ENCODE results near the gene SBK2.
"Not testable (repeated sequence)": the region's sequence is repeated elsewhere in the genome, so short reads cannot be mapped to it uniquely, and the experiment has no call there.

Gene SBK2

DNA sequence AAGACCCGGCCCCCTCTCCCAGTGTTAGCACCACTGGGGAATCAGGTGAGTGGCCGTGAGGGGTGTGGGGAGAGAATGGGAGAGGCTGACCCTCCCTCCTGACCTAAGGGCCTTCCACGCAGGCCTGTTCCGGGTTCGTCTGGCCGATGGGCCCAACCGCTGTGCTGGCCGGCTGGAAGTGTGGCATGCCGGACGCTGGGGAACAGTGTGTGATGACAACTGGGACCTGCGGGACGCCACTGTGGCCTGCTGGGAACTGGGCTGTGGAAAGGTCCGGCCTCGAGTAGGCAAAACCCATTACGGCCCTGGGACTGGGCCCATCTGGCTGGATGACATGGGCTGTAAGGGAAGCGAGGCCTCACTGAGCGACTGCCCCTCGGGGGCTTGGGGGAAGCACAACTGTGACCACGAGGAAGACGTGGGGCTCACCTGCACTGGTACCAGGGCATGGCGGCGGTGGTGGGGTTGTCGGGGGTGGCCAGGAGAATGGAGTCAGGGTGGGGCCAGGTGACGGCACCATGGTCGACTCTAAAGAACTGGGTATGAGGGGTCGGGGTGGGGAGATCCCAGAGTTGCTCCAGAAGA lies 36.5 kb downstream of the SBK2 start:
- no peak for DNase-seq (ENCODE audit: low read depth)

DNA sequence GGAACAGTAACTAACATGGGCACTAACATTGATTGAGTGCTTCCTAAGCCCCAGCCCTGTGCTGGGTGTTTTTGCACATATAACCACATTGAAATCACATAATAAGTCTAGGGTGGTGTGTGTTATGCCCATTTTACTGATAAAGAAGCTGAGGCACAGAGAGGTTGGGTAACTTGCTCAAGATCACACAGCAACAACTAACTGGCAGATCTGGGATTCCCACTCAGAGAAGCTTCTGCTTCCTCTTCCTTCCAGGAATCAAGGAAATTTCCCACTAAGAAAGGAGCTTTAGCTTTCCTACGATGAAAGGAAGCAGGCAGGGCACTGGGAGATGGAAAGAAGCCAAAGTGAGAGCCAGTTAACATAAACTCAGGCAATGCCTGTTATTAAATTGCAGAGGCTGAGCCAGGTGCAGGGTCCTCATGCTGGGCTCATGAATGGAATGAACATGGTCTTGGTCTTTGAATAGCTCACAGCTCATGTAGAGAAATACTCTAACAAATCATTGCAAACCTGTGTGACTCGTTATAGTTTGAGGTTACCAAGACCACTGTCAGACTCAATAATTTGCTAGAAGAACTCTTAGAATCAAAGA lies 38.6 kb downstream of the SBK2 start:
- no peak for DNase-seq (ENCODE audit: low read depth)

DNA sequence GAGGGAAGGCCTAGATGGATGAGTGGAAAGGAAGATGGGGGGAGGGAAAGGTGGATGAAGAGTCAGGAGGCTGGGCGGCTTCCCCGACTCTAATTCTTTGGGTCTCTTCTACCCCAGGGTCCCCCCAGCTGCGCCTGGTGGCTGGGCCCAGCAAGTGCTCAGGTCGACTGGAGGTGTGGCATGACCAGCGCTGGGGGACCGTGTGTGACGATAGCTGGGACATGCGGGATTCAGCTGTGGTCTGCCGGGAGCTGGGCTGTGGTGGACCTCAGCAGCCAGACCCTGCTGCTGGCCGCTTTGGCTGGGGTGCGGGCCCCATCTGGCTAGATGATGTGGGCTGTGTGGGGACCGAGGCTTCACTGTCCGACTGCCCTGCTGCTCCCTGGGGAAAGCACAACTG lies 39.2 kb downstream of the SBK2 start:
- no peak for DNase-seq (ENCODE audit: low read depth)

- not testable (repeated sequence) for DNase-seq (ENCODE audit: low read depth)
Observed at GRCh38 chr19:55496820-55497219, 40.1 kb downstream of the SBK2 start.

- DNase-seq (ENCODE audit: low read depth): no peak
Observed at GRCh38 chr19:55495646-55496349, 41.1 kb downstream of the SBK2 start.

DNA sequence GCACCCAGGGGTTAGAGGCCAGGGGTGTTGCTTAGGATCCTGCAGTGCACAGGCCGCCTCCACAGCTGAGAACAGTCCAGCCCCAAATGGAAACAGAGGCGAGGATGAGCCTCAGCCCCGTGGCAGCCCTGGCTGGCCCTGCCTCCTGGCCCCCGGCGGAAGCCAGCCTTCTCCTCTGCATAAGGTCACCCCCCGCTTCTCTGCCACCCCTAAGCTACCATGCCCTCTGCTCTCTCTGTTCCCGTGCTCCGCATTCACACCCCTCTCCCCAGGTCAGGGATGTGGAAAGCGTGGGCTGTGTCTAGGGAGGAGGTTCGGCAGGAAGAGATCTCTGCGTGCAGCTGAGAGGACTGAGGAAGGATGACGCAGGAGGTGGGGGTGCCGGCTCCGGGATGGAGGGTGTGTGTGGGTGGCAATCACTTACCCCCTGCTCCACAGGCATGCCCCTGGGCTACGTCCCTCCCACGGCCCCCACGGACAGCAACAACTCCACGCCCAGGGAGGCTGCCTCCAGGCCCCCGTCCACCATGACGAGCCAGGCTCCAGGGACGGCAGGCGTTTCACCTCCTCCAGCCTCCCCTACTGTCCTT lies 42.7 kb downstream of the SBK2 start:
- no peak for DNase-seq (ENCODE audit: low read depth)

GRCh38 chr19:55493645-55494171 lies 43.2 kb downstream of the SBK2 start:
- DNase-seq (ENCODE audit: low read depth): no peak

- DNase-seq (ENCODE audit: low read depth): no peak
Observed at GRCh38 chr19:55493052-55493644, 43.8 kb downstream of the SBK2 start.

GRCh38 chr19:55492362-55492944 lies 44.5 kb downstream of the SBK2 start:
- no peak for DNase-seq (ENCODE audit: low read depth)

GRCh38 chr19:55491546-55492360 lies 45.2 kb downstream of the SBK2 start:
- no peak for DNase-seq (ENCODE audit: low read depth)

GRCh38 chr19:55490478-55491432 lies 46.2 kb downstream of the SBK2 start:
- no peak for DNase-seq (ENCODE audit: low read depth)

GRCh38 chr19:55489711-55490477 lies 47.0 kb downstream of the SBK2 start:
- no peak for DNase-seq (ENCODE audit: low read depth)

- no peak for DNase-seq (ENCODE audit: low read depth)
Observed at GRCh38 chr19:55488986-55489710, 47.8 kb downstream of the SBK2 start.

GRCh38 chr19:55487924-55488687 lies 48.8 kb downstream of the SBK2 start, which contains the start of gene SSC5D:
Gene SSC5D, plus strand, starts transcription at chr19:55488436. Its CDS starts 154 bp downstream, at chr19:55488590.
- DNase-seq (ENCODE audit: low read depth): no peak

DNA sequence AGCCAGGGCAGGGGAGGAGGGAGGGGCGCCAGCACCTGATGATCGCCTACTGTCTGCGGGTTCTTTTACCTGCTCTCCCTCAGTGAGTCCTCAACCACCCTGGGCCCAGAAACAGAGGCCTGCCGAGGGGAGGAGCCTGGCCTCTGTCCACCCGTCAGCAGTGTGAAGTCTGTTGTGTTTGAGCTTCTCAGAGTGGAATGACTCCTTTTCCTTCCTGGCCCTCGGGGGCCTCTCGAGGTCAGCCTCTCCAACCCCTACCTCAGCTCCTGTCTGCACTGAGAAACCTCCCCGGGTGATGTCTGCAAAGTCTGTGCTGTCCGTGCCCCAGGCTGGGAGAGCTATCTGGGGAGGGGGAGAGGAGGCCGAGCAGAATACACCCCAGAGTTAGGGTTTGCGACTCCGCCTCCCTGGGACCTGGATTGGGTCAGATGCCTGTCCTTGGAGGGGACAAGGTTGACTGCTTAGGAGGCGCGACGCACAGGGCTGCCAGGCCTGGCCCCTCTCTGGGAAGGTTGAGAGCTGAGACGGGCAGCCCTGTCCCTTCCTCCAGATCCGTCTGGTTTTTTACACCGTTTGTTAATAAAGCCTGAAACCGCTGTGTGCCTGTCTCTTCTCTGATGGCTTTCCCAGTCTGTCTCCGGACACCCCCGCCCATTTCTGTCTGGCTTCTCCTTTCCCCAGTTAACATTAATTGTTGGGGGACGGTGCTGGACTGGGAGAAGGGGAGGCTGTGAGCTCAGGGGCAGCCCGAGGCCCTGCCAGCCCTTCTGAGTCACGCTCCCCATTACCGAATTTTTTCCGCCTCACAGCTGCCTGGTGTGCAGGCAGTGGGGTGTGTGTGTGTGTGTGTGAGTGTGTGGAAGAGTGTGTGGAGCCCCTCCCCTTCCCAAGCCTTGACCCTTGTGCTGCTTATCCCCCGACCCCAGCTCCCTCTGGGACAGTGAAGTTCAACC lies 49.7 kb downstream of the SBK2 start:
- no peak for DNase-seq (ENCODE audit: low read depth)
